Gastrocnemius medialis (tissue), 4 donors: ENCODE results near the gene LOXL3.

Experiments
- CTCF ChIP-seq, 5 experiments: fragments of 450-650 bp in 3 of 5; fragments of 200-600 bp in 2 of 5; sonication (generic) in 2 of 5; IDR thresholded peaks in 4 of 5; conservative IDR thresholded peaks in 1 of 5; 1 replicate in 4 of 5; 2 replicates in 1 of 5; pipeline ENCODE4 v1.5.1; 2016 to 2019; ENCODE audit warnings: antibody characterized with exemption in 5 of 5, mild to moderate bottlenecking in 3 of 5, moderate library complexity in 3 of 5
- POLR2A ChIP-seq, 2 donors: fragments of 450-650 bp; IDR thresholded peaks; one replicate each; pipeline ENCODE4 v1.6.1; 2017; ENCODE audit warnings: antibody characterized with exemption in 2 of 2, mild to moderate bottlenecking in 2 of 2, moderate library complexity in 2 of 2

GRCh38 chr2:74493546-74493945 is 60.2 kb downstream of the LOXL3 start:
- TF ChIP-seq POLR2A (IDR thresholded peaks at IDR 0.05), result no peak
- no peak for TF ChIP-seq CTCF (IDR thresholded peaks at IDR 0.05 in 4 of 5, conservative IDR thresholded peaks at IDR 0.05 in 1 of 5)
